ENCODE results near the gene MYD88.
"Not testable (repeated sequence)": the region's sequence is repeated elsewhere in the genome, so short reads cannot be mapped to it uniquely, and the experiment has no call there.

MYD88 gene

GRCh38 chr3:38146504-38146903 lies 8.0 kb downstream of the MYD88 start:
- no peak for DNase-seq

GRCh38 chr3:38147421-38147820 lies 9.0 kb downstream of the MYD88 start:
- DNase-seq = no peak

GRCh38 chr3:38148311-38148882 lies 9.9 kb downstream of the MYD88 start:
- DNase-seq = no peak

GRCh38 chr3:38149708-38150107 lies 11.2 kb downstream of the MYD88 start:
- no peak for DNase-seq

- no peak for DNase-seq
These were observed 12.5 kb downstream of the MYD88 start for GRCh38 chr3:38150780-38151528.

GRCh38 chr3:38151667-38152265 lies 13.3 kb downstream of the MYD88 start:
- no peak for DNase-seq

- DNase-seq = no peak
These were observed 14.1 kb downstream of the MYD88 start for GRCh38 chr3:38152609-38153008.

GRCh38 chr3:38153221-38153620 lies 14.8 kb downstream of the MYD88 start:
- no peak for DNase-seq

- DNase-seq = no peak
These were observed 15.6 kb downstream of the MYD88 start for GRCh38 chr3:38154033-38154494.

GRCh38 chr3:38154625-38155255 lies 16.3 kb downstream of the MYD88 start:
- no peak for DNase-seq

- DNase-seq = no peak
These were observed 17.4 kb downstream of the MYD88 start for GRCh38 chr3:38155825-38156224.

- DNase-seq = no peak
These were observed 18.7 kb downstream of the MYD88 start for GRCh38 chr3:38157117-38157516.

- no peak for DNase-seq
These were observed 19.1 kb downstream of the MYD88 start for GRCh38 chr3:38157595-38157994.

GRCh38 chr3:38158472-38158871 lies 20.0 kb downstream of the MYD88 start:
- DNase-seq = no peak

- not testable (repeated sequence) for DNase-seq
These were observed 22.2 kb downstream of the MYD88 start for GRCh38 chr3:38160704-38161103.

- no peak for DNase-seq
These were observed 24.8 kb downstream of the MYD88 start for GRCh38 chr3:38163117-38163840.

- no peak for DNase-seq
These were observed 25.6 kb downstream of the MYD88 start for GRCh38 chr3:38163841-38164642.

- DNase-seq = no peak
These were observed 26.1 kb downstream of the MYD88 start for GRCh38 chr3:38164643-38164951.

- DNase-seq = peak; percentile 97
These were observed 26.7 kb downstream of the MYD88 start, which contains the start of gene OXSR1 for GRCh38 chr3:38164952-38165721. TSS of gene OXSR1 (plus strand) at chr3:38165537. CDS start at chr3:38165877, 340 bp downstream.

- DNase-seq = no peak
These were observed 27.4 kb downstream of the MYD88 start for GRCh38 chr3:38165722-38166387.

GRCh38 chr3:38167591-38167990 lies 29.1 kb downstream of the MYD88 start:
- no peak for DNase-seq
